Upper lobe of left lung (tissue), 6 donors: ENCODE data around the gene CYBC1. TPM values are rescaled to one million over a fixed set of nuclear protein-coding genes. Genes with fewer than 3 reads are reported as not detected.

Experiments used
- ATAC-seq, 2 donors: fragments of 200-7000 bp; cut with Tn5 transposase; one replicate each; pipeline ENCODE4 v1.9.1; 2022; ENCODE audit warnings: mild to moderate bottlenecking in 2 of 2, moderate library complexity in 2 of 2; ENCODE audit not compliant: low FRiP score in 2 of 2
- DNase-seq, 2 donors: peaks; one replicate each; pipeline ENCODE4 v3.0.0-alpha.2; 2019 to 2020
- H3K27ac ChIP-seq, 4 donors: fragments of 200-600 bp; sonication (generic); one replicate each; pipeline ENCODE4 v1.5.1; 2016 to 2019
- H3K27me3 ChIP-seq, 4 donors: fragments of 200-600 bp; sonication (generic); one replicate each; pipeline ENCODE4 v1.5.1; 2017 to 2019
- H3K36me3 ChIP-seq, 4 donors: fragments of 200-600 bp; sonication (generic); one replicate each; pipeline ENCODE4 v1.5.1; 2016 to 2019
- H3K4me1 ChIP-seq, 4 donors: fragments of 200-600 bp; sonication (generic); one replicate each; pipeline ENCODE4 v1.5.1; 2018 to 2019
- H3K4me3 ChIP-seq, 4 donors: fragments of 200-600 bp; sonication (generic); one replicate each; pipeline ENCODE4 v1.5.1; 2017 to 2019; ENCODE audit warnings: mild to moderate bottlenecking in 2 of 4, moderate library complexity in 1 of 4
- H3K9me3 ChIP-seq, 4 donors: fragments of 200-600 bp; sonication (generic); one replicate each; pipeline ENCODE4 v1.5.1; 2018 to 2019
- EP300 ChIP-seq, 4 donors: sonication (generic); formaldehyde crosslinking; IDR thresholded peaks; one replicate each; pipeline ENCODE4 v1.5.1; 2017; ENCODE audit warnings: antibody characterized with exemption in 4 of 4, control low read depth in 2 of 4
- POLR2A ChIP-seq, 4 donors: fragments of 450-650 bp; IDR thresholded peaks; one replicate each; pipeline ENCODE4 v1.5.1; 2016 to 2017; ENCODE audit warnings: antibody characterized with exemption in 4 of 4, mild to moderate bottlenecking in 2 of 4
- POLR2AphosphoS5 ChIP-seq, 2 donors: sonication (generic); formaldehyde crosslinking; IDR thresholded peaks; one replicate each; pipeline ENCODE4 v1.5.1; 2017; ENCODE audit warnings: antibody characterized with exemption in 2 of 2
- WGBS, 2 donors: methylation state at CpG; one replicate each; pipeline ENCODE4 v1.1.5; 2017 to 2018; 5-methylcytosine and 5-hydroxymethylcytosine counted together
- total RNA-seq, 6 donors: library from RNA; depleted of rRNA in 4 of 6; stranded (reverse); fragments of >200 nt in 4 of 6; gene quantifications; one replicate each; pipeline versions ENCODE4 v1.1.0 to v1.2.1, GENCODE V29; 2016 to 2021
- TF ChIP-seq, protein P1 (sequence below), 6 experiments: fragments of 450-650 bp in 4 of 6; fragments of 200-600 bp in 2 of 6; sonication (generic) in 2 of 6; IDR thresholded peaks; one replicate each; pipeline ENCODE4 v1.5.1; 2016 to 2019; ENCODE audit warnings: antibody characterized with exemption in 6 of 6
- donor health status: DM: no; HTN: no; CAD: no; lungs with moderate emphysema.
- donor health status: DM: no; HTN: yes; CAD: no; lungs with severe emphysema.

Gene CYBC1
- total RNA-seq, 6 donors from 2014 or later, result 74.9 to 193 (median 108) TPM

DNA sequence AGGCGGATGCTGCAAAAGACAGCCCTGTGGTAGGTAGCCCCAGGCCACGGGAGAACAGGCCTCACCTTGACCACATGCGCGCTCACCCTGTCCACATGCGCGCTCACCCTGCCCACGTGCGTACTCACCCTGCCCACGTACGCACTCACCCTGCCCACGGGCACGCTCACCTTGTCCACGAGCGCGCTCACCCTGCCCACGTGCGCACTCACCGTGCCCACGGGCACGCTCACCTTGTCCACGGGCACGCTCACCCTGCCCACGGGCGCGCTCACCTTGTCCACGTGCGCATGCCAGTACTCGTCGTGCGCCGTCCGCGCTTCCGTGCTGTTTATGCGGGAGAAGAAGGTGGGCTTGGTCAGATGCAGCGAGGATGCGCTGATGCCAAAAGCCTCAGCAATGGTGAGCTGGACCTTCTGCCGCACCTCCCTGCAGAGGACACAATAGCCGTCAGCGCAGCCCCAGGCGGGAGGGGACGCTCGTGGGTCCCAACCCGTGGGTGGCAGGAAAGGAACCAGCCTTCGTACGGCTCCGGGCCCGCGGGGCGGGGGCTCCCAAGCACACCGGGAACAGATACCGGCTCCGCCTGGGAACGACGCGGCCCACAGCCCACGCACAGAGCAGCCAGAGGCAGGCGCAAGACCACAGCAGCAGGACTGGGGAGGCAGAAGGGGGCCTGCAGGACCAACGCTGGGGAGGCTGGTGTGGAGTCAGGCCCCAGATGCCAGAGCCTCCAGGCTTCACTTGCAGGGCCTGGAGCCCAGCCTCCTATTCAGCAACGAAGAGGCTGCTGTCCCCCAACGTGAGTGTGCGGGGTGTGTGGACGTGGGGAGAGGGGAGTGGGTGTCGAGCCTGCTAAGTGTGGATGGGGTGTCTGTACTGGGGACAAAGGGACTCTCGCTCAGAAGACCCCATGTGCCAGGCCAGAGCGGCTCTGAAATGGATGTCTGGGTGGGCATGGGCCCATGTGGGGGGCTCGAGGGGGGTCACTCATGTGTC lies 46.6 kb downstream of the CYBC1 start:
- Histone ChIP-seq H3K4me3 (no peak overlapping the region), H3K36me3 (peaks cover 0 to 56% (median 31%) of the 10 kb centered on the region in 4 donors), H3K9me3 (no peaks in the 10 kb centered on the region), H3K4me1 (peaks cover 0 to 17% (median 4%) of the 10 kb centered on the region in 4 donors), H3K27me3 (no peaks in the 10 kb centered on the region), H3K27ac (no peak overlapping the region)
- DNase-seq (peak in 1 of 2 donors; percentile 77), ATAC-seq (no peak)
- WGBS, 2 donors, result 96% methylated on average over 48 to 56 of the region's 67 CpGs
- TF ChIP-seq EP300 (IDR thresholded peaks at IDR 0.05), result no peak
- TF ChIP-seq POLR2A (IDR thresholded peaks at IDR 0.05), result no peak
- TF ChIP-seq, protein P1, sequence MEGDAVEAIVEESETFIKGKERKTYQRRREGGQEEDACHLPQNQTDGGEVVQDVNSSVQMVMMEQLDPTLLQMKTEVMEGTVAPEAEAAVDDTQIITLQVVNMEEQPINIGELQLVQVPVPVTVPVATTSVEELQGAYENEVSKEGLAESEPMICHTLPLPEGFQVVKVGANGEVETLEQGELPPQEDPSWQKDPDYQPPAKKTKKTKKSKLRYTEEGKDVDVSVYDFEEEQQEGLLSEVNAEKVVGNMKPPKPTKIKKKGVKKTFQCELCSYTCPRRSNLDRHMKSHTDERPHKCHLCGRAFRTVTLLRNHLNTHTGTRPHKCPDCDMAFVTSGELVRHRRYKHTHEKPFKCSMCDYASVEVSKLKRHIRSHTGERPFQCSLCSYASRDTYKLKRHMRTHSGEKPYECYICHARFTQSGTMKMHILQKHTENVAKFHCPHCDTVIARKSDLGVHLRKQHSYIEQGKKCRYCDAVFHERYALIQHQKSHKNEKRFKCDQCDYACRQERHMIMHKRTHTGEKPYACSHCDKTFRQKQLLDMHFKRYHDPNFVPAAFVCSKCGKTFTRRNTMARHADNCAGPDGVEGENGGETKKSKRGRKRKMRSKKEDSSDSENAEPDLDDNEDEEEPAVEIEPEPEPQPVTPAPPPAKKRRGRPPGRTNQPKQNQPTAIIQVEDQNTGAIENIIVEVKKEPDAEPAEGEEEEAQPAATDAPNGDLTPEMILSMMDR (IDR thresholded peaks at IDR 0.05), result no peak

DNA sequence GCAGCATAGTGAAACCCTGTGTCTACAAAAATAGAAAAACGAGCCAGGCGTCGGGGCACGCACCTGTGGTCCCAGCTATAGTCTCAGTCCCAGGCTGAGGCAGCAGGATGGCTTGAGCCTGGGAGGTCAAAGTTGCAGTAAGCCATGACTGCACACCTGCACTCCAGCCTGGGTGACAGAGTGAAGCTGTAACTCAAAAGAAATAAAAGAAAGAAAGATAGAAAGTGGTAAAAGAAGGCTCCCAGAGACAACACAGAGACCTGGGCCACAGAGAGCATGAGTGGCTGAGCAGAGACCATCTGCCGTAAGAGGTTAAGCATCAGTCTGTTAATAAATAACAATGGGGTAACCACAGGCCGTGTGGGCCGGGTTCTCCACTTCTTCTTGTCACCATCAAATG lies 47.7 kb downstream of the CYBC1 start:
- peaks cover 0 to 19% (median 4%) of the 10 kb centered on the region in 4 donors for H3K4me1 ChIP-seq
- TF ChIP-seq POLR2A (IDR thresholded peaks at IDR 0.05) (no peak), EP300 (IDR thresholded peaks at IDR 0.05) (no peak), POLR2AphosphoS5 (IDR thresholded peaks at IDR 0.05) (no peak)
- TF ChIP-seq, protein P1 (IDR thresholded peaks at IDR 0.05), result no peak
- no peaks in the 10 kb centered on the region for H3K9me3 ChIP-seq
- no peaks in the 10 kb centered on the region for H3K27me3 ChIP-seq
- peaks cover 0 to 49% (median 29%) of the 10 kb centered on the region in 4 donors for H3K36me3 ChIP-seq
- no peak for DNase-seq
- no peak overlapping the region for H3K4me3 ChIP-seq
- WGBS, 2 donors, result 86 to 90% methylated on average over 7 of the region's 7 CpGs
- H3K27ac ChIP-seq, result no peak overlapping the region
- ATAC-seq, result no peak

DNA sequence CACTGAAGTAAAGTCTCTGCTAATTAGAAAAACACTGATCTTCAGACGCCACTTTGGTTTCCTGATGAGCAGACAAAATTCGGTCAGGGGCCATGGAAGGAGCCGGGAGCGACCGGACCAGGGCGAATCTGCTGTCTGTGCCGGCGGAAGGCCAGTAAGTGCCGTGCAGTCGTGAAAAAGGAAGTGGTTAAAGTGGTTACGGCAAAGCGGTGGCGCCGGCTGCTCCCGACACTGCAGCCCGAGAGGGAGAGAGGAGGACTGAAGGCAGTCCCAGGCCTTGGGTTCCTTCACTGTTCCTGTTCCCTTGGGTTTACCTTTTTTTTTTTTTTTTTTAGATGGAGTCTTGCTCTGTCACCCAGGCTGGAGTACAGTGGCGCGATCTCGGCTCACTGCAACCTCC lies 49.7 kb downstream of the CYBC1 start:
- Histone ChIP-seq H3K4me3 (peak overlapping the region in 1 of 4 donors; percentile 10), H3K27ac (peak overlapping the region in 1 of 4 donors; percentile 10), H3K9me3 (no peaks in the 10 kb centered on the region), H3K4me1 (peaks cover 0 to 19% (median 4%) of the 10 kb centered on the region in 4 donors), H3K27me3 (no peaks in the 10 kb centered on the region), H3K36me3 (peaks cover 0 to 55% (median 32%) of the 10 kb centered on the region in 4 donors)
- WGBS, 2 donors, result 66 to 75% methylated on average over 19 of the region's 19 CpGs
- peak; percentile 81 to 82 for DNase-seq
- peak; percentile 62 to 64 for ATAC-seq
- TF ChIP-seq POLR2A (IDR thresholded peaks at IDR 0.05), result no peak
- no peak for TF ChIP-seq EP300 (IDR thresholded peaks at IDR 0.05)
- TF ChIP-seq, protein P1 (IDR thresholded peaks at IDR 0.05), result no peak
- TF ChIP-seq POLR2AphosphoS5 (IDR thresholded peaks at IDR 0.05), result no peak

DNA sequence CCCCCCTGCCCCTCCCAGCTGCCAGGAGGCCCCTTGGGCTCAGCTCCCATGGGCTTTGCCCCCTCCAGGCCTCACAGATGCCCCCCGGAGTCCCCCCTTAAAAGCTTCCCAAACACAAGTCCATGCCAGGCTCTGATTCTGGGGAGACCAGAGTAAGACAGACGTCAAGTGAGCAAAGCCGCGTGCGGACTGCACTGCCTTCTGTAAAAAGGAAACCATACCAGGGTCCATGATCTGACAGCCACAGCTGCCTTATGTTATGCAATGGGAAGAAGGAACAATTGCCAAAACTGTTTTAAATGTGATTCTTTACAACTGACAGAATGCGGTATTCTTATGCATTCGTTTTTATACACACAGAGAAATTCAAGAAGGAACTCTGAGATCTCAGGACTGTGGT lies 50.3 kb downstream of the CYBC1 start:
- H3K27ac ChIP-seq, result peak overlapping the region in 1 of 4 donors; percentile 10
- ATAC-seq, result no peak

More for the DNA sequence above, 50.3 kb downstream of the CYBC1 start:
- WGBS, 2 donors, result 64 to 69% methylated on average over 6 to 7 of the region's 7 CpGs
- Histone ChIP-seq H3K36me3 (peaks cover 0 to 51% (median 30%) of the 10 kb centered on the region in 4 donors), H3K4me3 (no peak overlapping the region), H3K4me1 (peaks cover 0 to 19% (median 4%) of the 10 kb centered on the region in 4 donors), H3K27me3 (no peaks in the 10 kb centered on the region), H3K9me3 (no peaks in the 10 kb centered on the region)
- TF ChIP-seq, protein P1 (IDR thresholded peaks at IDR 0.05), result no peak
- no peak for TF ChIP-seq POLR2AphosphoS5 (IDR thresholded peaks at IDR 0.05)
- TF ChIP-seq POLR2A (IDR thresholded peaks at IDR 0.05), result no peak
- DNase-seq, result no peak
